ENCODE measurements around the gene KIAA1143. TPM values are rescaled to one million over a fixed set of nuclear protein-coding genes. Genes with fewer than 3 reads are reported as not detected.

Gene KIAA1143
- total and polyA plus RNA-seq, 2 of the 13 experiments (the other 11 are each of a cell fraction or from before 2014, with no cell fraction given) = 9.9 to 27.2 TPM

GRCh38 chr3:44802011-44802410, 40.6 kb upstream of the KIAA1143 start:
- CTCF ChIA-PET (ENCODE audit: low intra/inter-chr PET ratio, low total read pairs) = no interaction called here
- H3K9ac ChIP-seq (ENCODE audit: insufficient read depth, low read depth, low read length) = no peak overlapping the region
- 96% methylated on average over 2 of the region's 2 CpGs for WGBS (ENCODE audit: low lambda C conversion rate)
- no peak overlapping the region for H3K4me2 ChIP-seq (ENCODE audit: low read depth, low read length)
- H3K27me3 ChIP-seq (ENCODE audit: control insufficient read depth in 1 of 2, insufficient read depth in 2 of 2, low read length in 2 of 2) = no peaks in the 10 kb centered on the region
- FAIRE-seq (no peak), DNase-seq (ENCODE audit: low spot score) (no peak), ATAC-seq (no peak)
- no peak overlapping the region for H2AFZ ChIP-seq (ENCODE audit: low read length)
- POLR2A ChIA-PET = no interaction called here
- H3K79me2 ChIP-seq (ENCODE audit: insufficient read depth, low read length) = no peaks in the 10 kb centered on the region
- H3K9me3 ChIP-seq (ENCODE audit: low read length) = no peaks in the 10 kb centered on the region
- H3K4me3 ChIP-seq (replicated peaks in 1 of 3; ENCODE audit: insufficient read depth in 1 of 3, low read depth in 2 of 3, low read length in 3 of 3) = no peak overlapping the region
- TF ChIP-seq POLR2AphosphoS2 (IDR thresholded peaks at IDR 0.05; ENCODE audit: low read depth, low read length) (no peak), ZNF460 (CRISPR knock-in tag; IDR thresholded peaks at IDR 0.05; ENCODE audit: borderline replicate concordance) (no peak), ZBTB10 (CRISPR knock-in tag; IDR thresholded peaks at IDR 0.05; ENCODE audit: borderline replicate concordance) (no peak), PRDM15 (CRISPR knock-in tag; IDR thresholded peaks at IDR 0.05) (no peak), PAX8 (CRISPR knock-in tag; IDR thresholded peaks at IDR 0.05; ENCODE audit: borderline replicate concordance) (no peak), ZBTB25 (CRISPR knock-in tag; IDR thresholded peaks at IDR 0.05) (no peak), ZNF550 (CRISPR knock-in tag; IDR thresholded peaks at IDR 0.05; ENCODE audit: borderline replicate concordance) (no peak), RFX5 (IDR thresholded peaks at IDR 0.05; ENCODE audit: low read depth, low read length) (no peak), ZNF737 (CRISPR knock-in tag; IDR thresholded peaks at IDR 0.05; ENCODE audit: borderline replicate concordance) (no peak)
- peaks cover 4 to 40% of the 10 kb centered on the region in 2 experiments for H3K36me3 ChIP-seq (replicated peaks in 1 of 2; ENCODE audit: control insufficient read depth in 1 of 2, insufficient read depth in 2 of 2, low read length in 2 of 2)
- H3K27ac ChIP-seq (ENCODE audit: extremely low read length, insufficient read depth, low read length) = no peak overlapping the region
- no TSS peak for BruUV-seq (replicated peaks)
- no peaks in the 10 kb centered on the region for H3K4me1 ChIP-seq (ENCODE audit: insufficient read depth, low read length)
- no peaks in the 10 kb centered on the region for H4K20me1 ChIP-seq (ENCODE audit: insufficient read depth, low read length)
- intact Hi-C loops (cut with micrococcal nuclease; ENCODE audit: unreplicated experiment) = no loop called here
- in situ Hi-C loops (cut with HindIII; ENCODE audit: extremely low pct_ligation_motif_present, low pct_unique_long_range_greater_than_20kb) = no loop called here

Data from HepG2 (cell line).